Measurements from ENCODE around the gene DOCK6.

Gene DOCK6, protein sequence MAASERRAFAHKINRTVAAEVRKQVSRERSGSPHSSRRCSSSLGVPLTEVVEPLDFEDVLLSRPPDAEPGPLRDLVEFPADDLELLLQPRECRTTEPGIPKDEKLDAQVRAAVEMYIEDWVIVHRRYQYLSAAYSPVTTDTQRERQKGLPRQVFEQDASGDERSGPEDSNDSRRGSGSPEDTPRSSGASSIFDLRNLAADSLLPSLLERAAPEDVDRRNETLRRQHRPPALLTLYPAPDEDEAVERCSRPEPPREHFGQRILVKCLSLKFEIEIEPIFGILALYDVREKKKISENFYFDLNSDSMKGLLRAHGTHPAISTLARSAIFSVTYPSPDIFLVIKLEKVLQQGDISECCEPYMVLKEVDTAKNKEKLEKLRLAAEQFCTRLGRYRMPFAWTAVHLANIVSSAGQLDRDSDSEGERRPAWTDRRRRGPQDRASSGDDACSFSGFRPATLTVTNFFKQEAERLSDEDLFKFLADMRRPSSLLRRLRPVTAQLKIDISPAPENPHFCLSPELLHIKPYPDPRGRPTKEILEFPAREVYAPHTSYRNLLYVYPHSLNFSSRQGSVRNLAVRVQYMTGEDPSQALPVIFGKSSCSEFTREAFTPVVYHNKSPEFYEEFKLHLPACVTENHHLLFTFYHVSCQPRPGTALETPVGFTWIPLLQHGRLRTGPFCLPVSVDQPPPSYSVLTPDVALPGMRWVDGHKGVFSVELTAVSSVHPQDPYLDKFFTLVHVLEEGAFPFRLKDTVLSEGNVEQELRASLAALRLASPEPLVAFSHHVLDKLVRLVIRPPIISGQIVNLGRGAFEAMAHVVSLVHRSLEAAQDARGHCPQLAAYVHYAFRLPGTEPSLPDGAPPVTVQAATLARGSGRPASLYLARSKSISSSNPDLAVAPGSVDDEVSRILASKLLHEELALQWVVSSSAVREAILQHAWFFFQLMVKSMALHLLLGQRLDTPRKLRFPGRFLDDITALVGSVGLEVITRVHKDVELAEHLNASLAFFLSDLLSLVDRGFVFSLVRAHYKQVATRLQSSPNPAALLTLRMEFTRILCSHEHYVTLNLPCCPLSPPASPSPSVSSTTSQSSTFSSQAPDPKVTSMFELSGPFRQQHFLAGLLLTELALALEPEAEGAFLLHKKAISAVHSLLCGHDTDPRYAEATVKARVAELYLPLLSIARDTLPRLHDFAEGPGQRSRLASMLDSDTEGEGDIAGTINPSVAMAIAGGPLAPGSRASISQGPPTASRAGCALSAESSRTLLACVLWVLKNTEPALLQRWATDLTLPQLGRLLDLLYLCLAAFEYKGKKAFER (N-terminal part only)

DNA sequence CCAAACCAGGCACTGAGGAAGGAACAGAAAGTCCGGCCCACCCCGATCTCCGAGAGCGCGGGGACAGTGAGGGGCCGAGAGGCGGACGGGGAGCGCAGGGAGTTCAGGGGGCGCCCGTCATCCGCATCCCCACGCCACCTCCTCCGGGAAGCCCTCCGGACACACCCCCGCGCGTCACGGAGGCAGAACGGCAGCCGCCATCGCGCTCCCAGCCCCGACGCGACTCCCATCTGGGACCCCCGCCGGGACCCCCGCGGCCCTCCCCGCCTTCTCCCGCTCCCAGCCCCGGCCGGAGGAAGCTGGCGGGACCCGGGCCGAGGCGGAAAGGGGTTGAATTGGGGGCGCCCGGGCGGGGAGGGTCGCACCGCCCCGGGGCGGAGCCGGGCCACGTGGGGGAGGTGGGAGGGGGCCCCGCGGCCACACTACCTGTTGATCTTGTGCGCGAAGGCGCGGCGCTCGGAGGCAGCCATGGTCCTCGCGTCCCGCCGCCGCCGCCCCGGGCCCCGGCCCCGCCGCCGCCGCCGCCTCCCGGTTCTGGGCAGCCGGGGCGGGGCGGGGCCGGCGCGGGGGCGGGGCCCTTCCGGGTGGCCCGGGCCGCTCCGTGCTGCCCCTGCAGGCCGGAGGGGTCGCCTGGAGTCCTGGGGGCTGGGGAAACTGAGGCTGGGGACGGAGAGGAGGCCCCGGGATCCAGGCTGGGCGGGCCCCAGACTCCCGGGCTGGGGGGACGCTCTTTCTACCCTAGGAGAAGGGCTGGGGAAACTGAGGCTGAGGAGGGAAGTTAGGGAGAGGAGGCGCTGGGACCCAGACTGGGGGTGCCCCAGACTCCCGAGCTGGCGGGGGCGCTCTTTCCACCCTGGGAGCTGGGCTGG lies at the start of gene DOCK6:
TSS of gene DOCK6 (minus strand) at position 554 of the 869 bp plus-strand sequence. CDS start at position 470, 84 bp downstream.
- DNase-seq: no peak

DNA sequence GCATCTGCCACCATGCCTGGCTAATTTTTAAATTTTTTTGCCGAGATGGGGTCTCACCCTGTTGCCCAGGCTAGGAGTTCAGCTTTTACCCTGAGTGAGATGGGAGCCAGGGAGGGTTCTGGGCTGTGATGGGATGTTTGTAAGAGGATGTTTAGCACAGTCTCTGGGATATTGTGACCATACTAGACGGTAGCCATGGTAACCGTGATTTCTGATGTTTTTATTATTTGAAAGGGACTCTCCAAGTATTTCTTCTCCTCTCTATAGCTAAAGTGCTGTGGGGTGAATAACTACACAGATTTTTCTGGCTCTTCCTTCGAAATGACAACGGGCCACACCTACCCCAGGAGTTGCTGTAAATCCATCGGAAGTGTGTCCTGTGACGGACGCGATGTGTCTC lies 44.0 kb upstream of the DOCK6 start:
- DNase-seq: no peak

DNA sequence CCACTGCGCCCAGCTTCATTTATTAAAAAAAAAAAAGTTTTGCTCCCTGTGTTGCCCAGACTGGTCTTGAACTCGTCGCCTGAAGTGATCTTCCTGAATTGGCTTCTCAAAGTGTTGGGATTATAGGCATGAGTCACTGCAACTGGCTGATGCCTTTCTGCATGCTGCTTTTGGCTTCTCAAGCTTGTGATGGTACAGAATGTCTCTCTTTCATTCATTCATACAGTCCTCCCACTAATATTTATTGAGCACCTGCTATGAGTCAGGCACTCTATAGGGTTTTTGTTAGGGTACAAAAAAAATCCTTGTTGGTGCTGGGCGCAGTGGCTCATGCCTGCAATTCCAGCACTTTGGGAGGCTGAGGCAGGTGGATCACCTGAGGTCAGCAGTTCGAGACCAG lies 42.6 kb upstream of the DOCK6 start:
- no peak for DNase-seq

DNA sequence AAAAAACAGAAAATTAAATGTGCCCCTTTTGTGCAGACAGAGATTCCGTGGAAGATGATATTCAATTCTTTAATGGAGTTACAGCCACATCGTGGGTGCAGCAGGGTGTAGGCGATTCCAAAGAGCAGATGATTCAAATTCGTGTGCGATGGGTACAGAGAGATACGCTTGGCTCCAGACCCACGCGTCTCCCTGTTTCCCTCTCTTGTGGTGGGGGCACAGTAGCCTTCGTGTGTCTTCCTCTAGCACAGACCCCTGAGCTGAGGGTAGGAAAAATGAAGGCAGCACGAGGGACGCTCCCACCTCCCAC lies 38.4 kb upstream of the DOCK6 start:
- DNase-seq: no peak

DNA sequence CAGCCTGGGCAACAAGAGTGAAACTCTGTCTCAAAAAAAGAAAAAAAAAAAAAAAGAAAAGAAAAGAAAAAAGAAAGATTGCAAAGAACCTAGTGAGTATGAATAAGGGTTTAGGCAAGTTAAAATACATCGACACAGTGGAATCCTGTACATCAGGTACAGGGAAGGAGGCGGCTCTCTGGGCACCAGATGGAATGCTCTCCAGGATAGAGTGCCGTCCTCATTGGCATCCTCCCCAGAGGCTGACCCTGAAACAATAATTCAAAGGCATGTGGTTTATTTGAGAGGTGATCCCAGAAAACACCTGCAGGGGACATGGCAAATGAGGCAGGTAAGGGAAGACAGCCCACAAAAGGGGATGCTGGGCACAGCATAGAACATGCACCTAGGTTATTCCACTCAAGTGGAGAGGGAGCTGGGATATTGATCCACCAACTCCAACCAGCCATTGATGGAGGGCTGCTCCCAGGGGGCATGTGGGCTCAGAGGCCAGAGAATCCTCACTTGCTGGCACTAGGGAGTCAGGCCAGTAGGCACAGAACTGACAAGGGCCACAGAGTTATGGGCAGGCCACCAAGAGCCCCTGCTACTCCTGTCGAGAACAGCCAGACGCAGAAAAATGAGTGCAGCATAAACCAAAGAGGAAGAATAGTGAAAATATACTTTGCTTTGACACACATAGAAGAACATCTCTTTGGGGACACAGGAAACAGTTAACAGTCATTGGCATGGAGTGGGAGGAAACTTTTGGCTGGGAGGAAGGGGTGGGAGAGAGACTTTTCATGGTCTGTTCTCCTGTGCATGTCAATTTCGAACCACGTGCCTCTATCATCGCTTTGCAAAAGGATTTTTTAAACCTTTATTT lies 37.9 kb upstream of the DOCK6 start:
- no peak for DNase-seq

DNA sequence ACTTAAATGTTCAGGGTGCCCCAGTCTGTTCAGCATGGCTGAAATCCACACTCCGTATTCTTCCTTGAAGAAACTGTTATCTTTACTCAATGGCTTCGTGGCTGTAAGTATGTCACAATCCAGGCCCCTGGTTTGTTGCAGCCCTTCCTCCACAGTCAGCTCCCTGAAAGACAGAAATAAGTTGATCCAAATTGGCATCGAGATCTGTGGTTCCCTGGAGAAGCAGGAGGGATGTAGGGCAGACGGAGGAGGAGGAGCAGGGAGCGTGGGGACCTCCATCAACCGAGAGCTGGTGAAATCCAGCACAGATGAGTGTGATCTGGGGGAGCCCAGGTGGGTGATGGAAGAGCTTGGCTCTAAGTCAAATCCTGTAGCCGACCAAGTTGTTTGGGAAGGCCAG lies 33.9 kb upstream of the DOCK6 start:
- DNase-seq: peak; percentile 11

DNA sequence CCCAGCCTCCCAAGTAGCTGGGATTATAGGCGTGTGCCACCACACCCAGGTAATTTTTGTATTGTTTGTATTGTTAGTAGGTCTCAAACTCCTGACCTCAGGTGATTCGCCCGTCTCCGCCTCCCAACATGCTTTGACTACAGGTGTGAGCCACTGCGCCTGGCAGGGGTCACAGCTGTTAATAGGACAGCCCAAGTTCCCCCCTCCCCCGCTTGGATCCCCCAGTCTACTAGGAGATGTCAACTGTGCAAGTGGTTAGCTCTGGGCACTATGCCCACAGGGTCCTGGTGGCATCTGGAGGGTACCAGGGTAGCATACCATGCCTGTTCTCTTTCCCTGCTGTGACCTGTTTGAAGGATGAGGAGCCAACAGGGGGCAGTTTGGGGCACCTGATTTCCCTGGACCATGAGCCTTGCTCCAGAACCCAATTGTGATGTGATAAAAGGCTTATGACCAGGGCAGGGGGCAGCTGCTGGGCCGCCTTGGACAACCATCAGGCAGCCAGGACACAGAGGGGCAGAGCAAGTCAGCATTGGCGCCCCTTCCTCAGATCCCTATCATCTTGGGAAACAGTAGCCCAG lies 33.4 kb upstream of the DOCK6 start, which contains the start of gene TSPAN16:
TSS of gene TSPAN16 (plus strand) at position 496 of the 581 bp plus-strand sequence. CDS start 138 bp downstream, outside the sequence.
- DNase-seq: no peak

DNA sequence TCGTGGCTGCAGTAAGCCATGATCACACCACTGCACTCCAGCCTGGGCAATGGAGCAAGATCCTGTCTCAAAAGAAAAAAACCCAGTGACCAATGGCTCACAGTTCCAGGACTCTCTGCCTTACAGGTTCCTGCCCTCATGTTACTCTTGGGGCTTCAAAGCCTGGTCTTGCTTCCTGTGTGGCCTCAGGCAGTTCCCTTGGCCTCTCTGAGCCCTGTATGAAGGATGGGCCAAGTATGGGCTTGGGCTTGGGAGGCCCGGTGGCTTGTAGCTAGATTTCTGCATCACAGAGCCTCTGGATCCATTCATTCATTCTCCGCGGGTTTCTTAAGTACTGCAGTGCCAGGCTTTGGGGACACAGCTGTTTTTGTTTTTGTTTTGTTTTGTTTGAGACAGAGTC lies 32.9 kb upstream of the DOCK6 start:
- DNase-seq: no peak

DNA sequence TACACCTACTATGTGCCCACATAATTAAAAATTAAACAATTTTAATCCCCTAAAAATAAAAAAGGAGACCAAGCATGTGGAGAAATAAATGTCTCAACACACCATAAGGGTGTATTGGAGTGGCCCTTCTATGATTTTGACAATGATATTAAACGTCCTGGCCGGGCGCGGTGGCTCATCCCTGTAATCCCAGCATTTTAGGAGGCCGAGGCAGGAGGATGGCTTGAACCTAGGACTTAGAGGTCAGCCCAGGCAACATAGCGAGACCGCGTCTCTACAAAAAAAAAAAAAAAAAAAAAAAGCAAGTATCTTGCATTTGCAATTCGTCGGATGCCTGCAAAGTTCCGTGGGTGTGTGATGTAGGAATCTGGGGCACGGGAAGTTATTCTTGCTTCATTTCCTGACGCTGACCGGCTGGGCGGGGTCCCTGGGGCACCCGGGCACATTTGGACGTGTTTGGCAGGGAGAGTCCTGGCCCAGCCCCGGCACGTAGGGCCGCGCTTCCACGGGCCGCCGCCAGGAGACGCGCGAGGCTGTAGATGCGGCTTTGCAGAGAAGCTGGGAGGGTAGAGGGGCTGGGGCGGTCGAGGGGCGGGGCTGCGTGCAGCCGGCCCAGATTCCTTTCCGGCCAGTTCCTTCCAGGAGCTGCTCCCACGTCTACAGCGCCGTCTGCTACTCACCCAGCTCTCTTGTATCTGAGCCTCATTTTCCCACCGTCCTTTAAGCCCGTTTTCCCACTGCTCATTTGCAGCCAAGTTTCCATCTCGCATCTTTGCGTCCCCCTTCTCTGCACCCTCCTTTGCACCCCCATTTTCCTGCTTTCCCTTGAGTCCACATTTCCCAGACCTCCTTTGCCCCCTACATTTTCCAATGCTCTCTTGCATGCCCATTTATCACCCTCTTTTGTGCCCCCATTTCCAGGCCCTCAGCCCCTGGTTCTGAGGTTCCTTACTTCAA lies 31.4 kb upstream of the DOCK6 start:
- peak; percentile 89 for DNase-seq

DNA sequence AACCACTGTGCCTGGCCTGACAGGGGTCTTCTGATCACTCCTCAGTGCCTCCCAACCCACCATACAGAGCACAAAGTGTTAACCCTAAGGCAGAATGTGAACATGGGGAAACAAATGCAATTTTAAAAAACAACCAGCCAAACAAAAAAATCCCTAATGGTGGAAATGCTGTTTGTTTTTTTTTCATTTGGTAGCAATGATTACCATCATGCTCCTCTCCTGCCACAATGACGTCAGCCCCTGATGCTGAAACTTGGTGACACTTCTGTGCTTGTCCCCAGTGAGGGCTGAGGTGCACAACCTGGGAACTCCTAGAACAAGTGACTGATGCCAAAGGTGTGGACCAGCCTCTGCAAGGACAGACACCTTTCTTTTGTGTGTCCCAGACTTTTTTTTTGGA lies 29.7 kb upstream of the DOCK6 start:
- no peak for DNase-seq

DNA sequence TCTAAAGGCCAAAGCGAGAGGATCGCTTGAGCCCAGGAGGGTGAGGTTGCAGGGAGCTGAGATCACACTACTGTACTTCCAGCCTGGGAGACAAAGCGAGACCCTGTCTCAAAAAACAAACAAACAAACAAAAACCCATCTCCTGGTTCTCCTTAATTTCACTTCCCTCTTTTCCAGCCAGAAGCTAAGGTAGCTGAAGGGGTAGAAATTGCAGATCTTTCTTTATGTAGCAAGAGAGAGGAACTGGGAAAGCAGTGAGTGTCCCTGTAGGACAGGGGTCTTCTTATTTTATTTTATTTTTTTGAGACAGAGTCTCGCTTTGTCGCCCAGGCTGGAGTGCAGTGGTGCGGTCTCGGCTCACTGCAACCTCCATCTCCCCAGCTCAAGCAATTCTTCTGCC lies 29.1 kb upstream of the DOCK6 start:
- no peak for DNase-seq

DNA sequence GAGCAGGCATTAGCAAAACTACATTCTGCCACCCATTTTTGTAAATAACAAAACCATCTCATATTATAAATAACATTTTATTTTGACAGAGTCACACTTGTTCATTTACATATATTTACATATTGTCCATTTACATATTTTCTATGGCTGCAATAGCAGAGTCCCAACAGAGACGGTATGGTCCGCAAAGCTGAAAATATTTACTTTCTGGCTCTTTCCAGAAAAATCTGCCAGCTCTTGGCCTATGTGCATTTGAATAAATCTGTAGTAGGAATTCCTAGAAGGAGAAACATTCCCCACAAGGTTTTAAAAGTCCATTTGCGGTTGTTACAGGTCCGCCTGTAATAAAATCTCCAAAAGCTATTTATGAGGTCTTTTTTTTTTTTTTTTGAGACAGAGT lies 27.9 kb upstream of the DOCK6 start:
- no peak for DNase-seq

DNA sequence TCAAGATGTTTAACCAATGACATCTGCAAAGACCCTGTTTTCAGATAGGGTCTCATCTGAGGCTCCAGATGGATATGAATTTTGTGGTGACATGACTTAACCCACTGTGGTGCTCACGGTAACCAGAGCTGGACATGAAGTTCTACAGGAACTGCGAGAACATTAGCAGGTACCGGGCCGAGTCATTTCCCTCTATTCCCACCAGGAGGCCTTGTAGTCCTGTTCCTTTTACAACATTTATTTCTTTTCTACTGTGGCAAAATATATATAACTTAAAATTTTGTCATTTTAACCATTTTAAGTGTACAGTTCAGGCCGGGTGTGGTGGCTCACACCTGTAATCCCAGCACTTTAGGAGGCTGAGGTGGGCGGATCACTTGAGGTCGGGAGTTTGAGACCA lies 26.0 kb upstream of the DOCK6 start:
- DNase-seq: no peak

DNA sequence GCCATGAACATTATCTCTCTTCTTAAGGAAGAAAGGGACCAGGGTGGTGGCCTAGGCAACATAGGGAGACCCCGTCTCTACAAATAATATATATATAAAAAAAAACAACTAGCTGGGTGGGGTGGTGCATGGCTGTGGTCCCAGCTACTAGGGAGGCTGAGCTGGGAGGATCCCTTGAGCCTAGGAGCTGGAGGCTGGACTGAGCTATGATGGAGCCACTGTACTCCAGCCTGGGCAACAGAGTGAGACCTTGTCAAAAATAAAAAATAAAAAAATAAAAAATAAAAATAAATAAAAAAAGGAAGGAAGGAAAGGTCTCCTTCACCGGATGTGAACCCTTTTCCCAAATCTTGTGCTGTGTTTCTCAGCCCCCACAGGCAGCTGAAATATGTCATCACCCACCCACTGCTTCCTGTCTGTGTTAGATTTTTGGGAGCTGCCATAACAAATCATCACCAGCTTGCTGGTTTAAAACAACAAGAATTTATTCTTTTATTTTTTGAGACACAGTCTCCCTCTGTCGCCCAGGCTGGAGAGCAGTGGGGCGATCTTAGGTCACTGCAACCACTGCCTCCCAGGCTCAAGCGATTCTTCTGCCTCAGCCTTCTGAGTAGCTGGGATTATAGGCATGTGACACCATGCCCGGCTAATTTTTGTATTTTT lies 24.1 kb upstream of the DOCK6 start:
- DNase-seq: peak; percentile 48

DNA sequence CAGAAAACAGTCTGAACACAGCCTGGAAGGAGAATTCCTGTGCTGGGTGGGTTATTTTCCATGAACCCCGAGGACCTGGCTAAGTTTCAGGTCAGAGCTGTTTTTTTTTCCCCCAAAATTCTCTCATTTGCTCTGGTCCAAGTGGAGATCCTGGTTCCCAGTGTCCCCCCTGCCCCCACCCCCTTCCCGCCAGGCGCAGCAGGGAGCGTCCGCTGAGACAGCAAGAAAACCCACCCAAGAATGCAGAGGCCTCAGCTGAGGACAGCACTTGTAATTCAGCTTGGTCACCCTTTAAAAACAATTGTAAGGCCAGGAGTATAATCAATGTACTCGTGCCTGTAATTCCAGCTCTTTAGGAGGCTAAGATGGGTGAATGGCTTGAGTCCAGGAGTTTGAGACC lies 22.2 kb upstream of the DOCK6 start:
- DNase-seq: no peak

DNA sequence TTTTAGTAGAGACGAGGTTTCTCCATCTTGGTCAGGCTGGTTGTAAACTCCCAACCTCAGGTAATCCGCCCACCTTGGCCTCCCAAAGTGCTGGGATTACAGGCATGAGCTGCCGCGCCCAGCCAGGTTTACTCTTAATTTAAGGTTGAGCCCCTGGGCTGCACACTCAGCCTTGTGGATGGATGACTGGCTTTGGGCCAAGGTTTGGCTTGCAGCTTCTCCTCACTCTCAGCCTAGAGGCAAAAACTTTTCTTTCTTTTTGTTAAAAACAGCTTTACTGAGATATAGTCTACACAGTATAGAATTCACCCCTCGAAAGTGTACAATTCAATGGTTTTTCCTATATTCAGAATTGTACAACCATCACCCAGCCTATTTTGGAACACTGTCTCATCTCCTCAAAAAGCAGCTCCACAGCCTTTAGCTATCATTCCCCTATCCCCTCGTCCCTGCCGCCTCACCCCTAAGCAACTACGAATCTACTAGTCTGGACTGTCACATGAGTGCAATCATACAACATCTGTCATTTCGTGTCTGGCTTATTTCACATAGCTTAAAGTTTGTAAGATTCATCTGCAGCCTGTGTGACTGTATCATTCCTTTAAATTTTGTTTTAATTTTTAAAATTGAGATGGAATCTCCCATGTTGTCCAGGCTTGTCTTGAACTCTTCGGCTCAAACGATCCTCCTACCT lies 19.2 kb upstream of the DOCK6 start:
- no peak for DNase-seq

DNA sequence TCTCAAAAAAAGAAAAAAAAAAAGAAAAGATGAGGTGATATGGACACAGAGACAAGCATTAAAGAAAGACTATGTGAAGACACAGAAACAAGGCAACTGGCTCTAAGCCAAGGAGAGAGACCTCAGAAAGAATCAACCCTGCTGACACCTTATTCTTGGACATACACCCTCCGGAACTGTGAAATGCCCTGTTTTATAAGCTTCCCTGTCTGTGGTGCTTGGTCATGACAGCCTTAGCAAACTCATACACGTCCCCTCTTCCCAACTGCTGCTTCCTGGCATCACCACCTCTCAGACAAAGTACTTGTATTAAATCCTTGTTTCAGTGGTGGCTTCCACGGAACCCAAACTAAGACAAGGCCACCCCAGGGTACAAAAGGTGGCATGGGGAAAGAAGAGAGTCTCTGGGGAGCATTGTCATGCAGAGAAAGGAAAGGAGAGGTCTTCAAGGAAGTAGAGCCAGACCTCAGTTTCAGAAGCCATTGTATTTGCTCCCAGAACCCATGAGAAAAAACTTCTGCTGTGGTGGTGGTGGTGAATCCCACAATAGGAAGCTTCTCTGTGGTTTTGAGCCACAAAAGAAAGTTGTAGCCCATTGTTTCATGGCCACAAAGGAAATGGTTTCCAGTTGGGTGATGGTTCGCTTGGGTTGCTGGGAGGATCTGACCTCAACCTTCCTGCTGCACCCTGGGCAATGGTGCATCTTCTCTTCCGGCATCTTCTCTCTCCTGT lies 17.3 kb upstream of the DOCK6 start:
- no peak for DNase-seq

DNA sequence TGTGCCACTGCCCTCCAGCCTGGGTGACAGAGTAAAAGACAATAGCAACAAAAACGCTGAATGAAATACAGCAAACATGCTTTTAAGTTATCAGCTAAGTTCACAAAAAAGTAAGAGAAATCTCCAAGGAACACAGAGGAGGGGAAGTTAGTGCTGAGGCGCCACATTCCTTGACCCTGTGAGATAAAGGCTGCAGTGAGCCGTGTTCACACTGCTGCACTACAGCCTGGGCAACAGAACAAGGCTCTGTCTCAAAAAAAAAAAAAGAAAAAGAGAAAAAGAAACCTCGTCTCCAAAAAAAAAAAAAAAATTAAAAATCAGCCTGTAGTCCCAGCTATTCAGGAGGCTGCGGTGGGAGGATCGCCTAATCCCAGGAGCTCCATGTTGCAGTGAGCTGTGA lies 16.3 kb upstream of the DOCK6 start:
- DNase-seq: no peak
